Ishikawa (cell line): Measurements from ENCODE around the gene RRM2.

ENCODE experiments used
- CEBPB ChIP-seq: IDR thresholded peaks from 2 replicates; pipeline ENCODE4 v1.6.1; 2012
- CREB1 ChIP-seq: IDR thresholded peaks from 2 replicates; pipeline ENCODE4 v1.6.1; 2012; ENCODE audit warnings: low read depth
- EGR1 ChIP-seq: IDR thresholded peaks from 2 replicates; pipeline ENCODE4 v1.6.1; 2012
- EP300 ChIP-seq: IDR thresholded peaks from 2 replicates; pipeline ENCODE4 v1.6.1; 2012; ENCODE audit warnings: borderline replicate concordance
- FOXM1 ChIP-seq: IDR thresholded peaks from 2 replicates; pipeline ENCODE4 v1.6.1; 2012; ENCODE audit warnings: low read depth, borderline replicate concordance
- NFIC ChIP-seq: IDR thresholded peaks from 2 replicates; pipeline ENCODE4 v1.6.1; 2012
- RAD21 ChIP-seq: IDR thresholded peaks from 2 replicates; pipeline ENCODE4 v1.6.1; 2012; ENCODE audit warnings: low read depth
- TAF1 ChIP-seq: IDR thresholded peaks from 2 replicates; pipeline ENCODE4 v1.6.1; 2012; ENCODE audit warnings: low read depth, mild to moderate bottlenecking
- TCF12 ChIP-seq: IDR thresholded peaks from 2 replicates; pipeline ENCODE4 v1.6.1; 2012; ENCODE audit warnings: low read depth
- TEAD4 ChIP-seq: IDR thresholded peaks from 2 replicates; pipeline ENCODE4 v1.6.1; 2012
- YY1 ChIP-seq: IDR thresholded peaks from 2 replicates; pipeline ENCODE4 v1.6.1; 2012; ENCODE audit warnings: low read depth
- ZBTB7A ChIP-seq: IDR thresholded peaks from 2 replicates; pipeline ENCODE4 v1.6.1; 2012; ENCODE audit warnings: low read depth
- TF ChIP-seq, protein P1 (sequence below): IDR thresholded peaks from 2 replicates; pipeline ENCODE4 v1.6.1; 2012
- TF ChIP-seq, protein P2 (sequence below): IDR thresholded peaks from 2 replicates; pipeline ENCODE4 v1.6.1; 2012; ENCODE audit warnings: low read depth, mild to moderate bottlenecking
- TF ChIP-seq, protein P3 (sequence below): IDR thresholded peaks from 2 replicates; pipeline ENCODE4 v1.6.1; 2012

The RRM2 gene

DNA sequence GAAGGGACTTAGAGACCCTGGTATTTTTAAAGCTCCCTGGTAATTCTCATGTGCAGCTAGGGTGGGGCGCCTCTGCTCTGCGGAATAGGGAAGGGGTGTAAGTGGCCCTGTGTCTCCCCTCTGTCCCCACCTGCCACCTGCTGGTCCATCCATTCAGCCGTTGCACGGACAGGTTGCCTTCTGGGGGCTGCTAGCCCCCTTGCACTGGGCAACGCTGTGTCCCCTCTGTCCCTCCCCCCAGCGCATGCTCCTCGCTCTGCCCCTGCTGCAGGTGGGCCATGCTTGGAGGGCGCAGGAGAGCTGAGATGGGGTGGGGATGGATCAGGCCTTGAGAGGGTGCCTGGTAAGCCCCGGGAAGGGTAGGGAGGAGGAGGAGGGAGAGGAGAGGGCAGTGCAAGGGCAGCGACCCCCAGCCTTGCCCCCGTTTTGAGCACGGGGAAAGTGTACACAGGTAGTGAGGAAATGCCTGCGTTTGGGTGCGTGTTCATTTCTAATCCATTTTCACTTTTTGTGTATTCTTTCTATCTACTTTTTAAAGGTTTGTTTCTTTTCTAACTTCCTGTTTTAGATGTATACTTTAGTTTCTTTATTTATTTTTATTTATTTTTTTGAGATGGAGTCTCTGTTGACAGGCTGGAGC lies 23.9 kb downstream of the RRM2 start:
- no peak for TF ChIP-seq EGR1
- TF ChIP-seq YY1, result no peak
- no peak for TF ChIP-seq NFIC
- TF ChIP-seq EP300, result no peak
- no peak for TF ChIP-seq TAF1
- TF ChIP-seq CEBPB, result no peak
- no peak for TF ChIP-seq ZBTB7A
- no peak for TF ChIP-seq TCF12
- TF ChIP-seq FOXM1, result no peak
- no peak for TF ChIP-seq CREB1
- TF ChIP-seq, protein P1, sequence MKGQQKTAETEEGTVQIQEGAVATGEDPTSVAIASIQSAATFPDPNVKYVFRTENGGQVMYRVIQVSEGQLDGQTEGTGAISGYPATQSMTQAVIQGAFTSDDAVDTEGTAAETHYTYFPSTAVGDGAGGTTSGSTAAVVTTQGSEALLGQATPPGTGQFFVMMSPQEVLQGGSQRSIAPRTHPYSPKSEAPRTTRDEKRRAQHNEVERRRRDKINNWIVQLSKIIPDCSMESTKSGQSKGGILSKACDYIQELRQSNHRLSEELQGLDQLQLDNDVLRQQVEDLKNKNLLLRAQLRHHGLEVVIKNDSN, result no peak
- no peak for TF ChIP-seq TEAD4
- TF ChIP-seq RAD21, result no peak
- TF ChIP-seq, protein P2, sequence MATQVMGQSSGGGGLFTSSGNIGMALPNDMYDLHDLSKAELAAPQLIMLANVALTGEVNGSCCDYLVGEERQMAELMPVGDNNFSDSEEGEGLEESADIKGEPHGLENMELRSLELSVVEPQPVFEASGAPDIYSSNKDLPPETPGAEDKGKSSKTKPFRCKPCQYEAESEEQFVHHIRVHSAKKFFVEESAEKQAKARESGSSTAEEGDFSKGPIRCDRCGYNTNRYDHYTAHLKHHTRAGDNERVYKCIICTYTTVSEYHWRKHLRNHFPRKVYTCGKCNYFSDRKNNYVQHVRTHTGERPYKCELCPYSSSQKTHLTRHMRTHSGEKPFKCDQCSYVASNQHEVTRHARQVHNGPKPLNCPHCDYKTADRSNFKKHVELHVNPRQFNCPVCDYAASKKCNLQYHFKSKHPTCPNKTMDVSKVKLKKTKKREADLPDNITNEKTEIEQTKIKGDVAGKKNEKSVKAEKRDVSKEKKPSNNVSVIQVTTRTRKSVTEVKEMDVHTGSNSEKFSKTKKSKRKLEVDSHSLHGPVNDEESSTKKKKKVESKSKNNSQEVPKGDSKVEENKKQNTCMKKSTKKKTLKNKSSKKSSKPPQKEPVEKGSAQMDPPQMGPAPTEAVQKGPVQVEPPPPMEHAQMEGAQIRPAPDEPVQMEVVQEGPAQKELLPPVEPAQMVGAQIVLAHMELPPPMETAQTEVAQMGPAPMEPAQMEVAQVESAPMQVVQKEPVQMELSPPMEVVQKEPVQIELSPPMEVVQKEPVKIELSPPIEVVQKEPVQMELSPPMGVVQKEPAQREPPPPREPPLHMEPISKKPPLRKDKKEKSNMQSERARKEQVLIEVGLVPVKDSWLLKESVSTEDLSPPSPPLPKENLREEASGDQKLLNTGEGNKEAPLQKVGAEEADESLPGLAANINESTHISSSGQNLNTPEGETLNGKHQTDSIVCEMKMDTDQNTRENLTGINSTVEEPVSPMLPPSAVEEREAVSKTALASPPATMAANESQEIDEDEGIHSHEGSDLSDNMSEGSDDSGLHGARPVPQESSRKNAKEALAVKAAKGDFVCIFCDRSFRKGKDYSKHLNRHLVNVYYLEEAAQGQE, result no peak
- TF ChIP-seq, protein P3, sequence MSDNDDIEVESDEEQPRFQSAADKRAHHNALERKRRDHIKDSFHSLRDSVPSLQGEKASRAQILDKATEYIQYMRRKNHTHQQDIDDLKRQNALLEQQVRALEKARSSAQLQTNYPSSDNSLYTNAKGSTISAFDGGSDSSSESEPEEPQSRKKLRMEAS, result no peak

DNA sequence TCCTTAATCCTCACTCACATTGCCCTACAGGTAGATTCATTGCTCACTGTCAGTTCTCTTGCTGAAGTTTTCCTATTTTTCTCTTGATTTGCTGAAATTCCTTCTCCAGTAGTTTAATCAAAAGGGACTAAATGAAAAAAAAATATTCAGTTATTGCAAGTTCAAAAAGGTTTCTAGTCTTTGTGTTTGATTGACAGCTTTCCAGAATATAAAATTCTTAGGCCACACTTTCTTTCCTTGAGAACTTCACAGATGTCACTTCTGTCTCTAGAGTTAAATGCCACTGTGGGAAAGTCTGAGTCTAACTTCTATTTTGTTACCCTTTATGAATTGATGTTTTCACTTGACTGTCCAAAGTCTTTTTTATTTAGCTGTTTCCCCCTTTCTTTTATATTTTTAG lies 25.7 kb downstream of the RRM2 start:
- TF ChIP-seq YY1, result no peak
- TF ChIP-seq, protein P1, result no peak
- no peak for TF ChIP-seq TCF12
- TF ChIP-seq EGR1, result no peak
- TF ChIP-seq, protein P3, result no peak
- no peak for TF ChIP-seq RAD21
- no peak for TF ChIP-seq TAF1
- no peak for TF ChIP-seq FOXM1
- TF ChIP-seq ZBTB7A, result no peak
- TF ChIP-seq, protein P2, result no peak

DNA sequence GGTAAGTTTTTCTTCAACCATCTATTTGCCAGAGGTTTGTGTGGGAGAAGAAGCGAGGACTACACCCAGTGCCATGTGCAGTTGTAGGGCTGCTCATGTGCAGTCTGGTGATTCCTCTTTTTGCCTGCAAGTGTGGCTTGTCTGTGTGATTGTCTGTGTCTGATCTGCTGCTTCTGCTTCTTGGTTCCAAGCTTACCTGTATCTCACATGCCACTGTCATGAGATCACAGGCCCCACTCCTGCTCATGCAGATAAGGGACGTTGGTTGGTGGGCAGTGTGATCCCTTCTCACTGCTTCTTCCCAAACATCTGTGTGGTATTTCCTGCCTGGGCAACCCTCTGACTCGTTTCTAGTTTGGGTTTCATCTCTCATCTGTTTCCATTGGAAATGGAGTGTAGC lies 27.1 kb downstream of the RRM2 start:
- TF ChIP-seq FOXM1 (no peak), EGR1 (no peak), TEAD4 (no peak), NFIC (no peak)
- TF ChIP-seq, protein P1, result no peak

DNA sequence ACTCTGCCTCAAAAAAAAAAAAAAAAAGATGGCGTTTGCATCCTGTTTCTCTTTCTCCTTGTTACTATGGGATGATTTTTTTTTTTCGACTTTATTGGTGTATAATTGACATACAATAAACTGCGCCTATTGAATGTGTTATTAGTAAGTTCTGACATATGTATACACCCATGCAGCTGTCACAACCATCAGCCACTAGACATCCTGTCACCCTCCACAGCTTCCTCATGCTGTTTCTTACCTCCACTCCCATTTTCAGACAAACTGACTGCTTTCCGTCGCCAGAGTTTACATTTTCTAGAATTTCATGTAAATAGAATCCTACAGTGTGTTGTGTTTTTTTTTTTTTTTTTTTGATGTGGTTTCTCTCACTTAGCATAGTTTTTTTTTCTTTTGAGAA lies 27.9 kb downstream of the RRM2 start:
- TF ChIP-seq TAF1, result no peak
- TF ChIP-seq, protein P3, result no peak
- no peak for TF ChIP-seq ZBTB7A
- TF ChIP-seq, protein P1, result no peak
- no peak for TF ChIP-seq EGR1
- TF ChIP-seq CREB1, result no peak
- TF ChIP-seq, protein P2, result no peak
- TF ChIP-seq CEBPB, result no peak
- TF ChIP-seq NFIC, result no peak
- TF ChIP-seq YY1, result no peak
- no peak for TF ChIP-seq FOXM1
- no peak for TF ChIP-seq TCF12
- no peak for TF ChIP-seq TEAD4
- no peak for TF ChIP-seq EP300
- no peak for TF ChIP-seq RAD21
